Right ventricle myocardium inferior (tissue), 1 donor: ENCODE data around the gene ICAM2. TPM values are rescaled to one million over a fixed set of nuclear protein-coding genes. Genes with fewer than 3 reads are reported as not detected.
A peak's percentile ranks its signal among the peaks of the same experiment; 100 is the strongest.

Source experiments
- ATAC-seq: fragments of 200-7000 bp; cut with Tn5 transposase; one replicate; pipeline ENCODE4 v1.9.1; 2020; ENCODE audit warnings: mild to moderate bottlenecking, moderate library complexity
- DNase-seq: peaks from one replicate; pipeline ENCODE4 v3.0.0; 2021; ENCODE audit errors: missing footprints
- intact Hi-C: fragments of 100-400 bp; cut with DNase I; formaldehyde crosslinking; loops from one replicate; pipeline ENCODE4 v1.11.0; 2022
- total RNA-seq: library from RNA; stranded (reverse); fragmentation: NEBNext Ultra II Directional; extraction: Animal tissue kit (Norgen Biotek cat#: 25700); gene quantifications from one replicate; pipeline ENCODE4 v1.2.1, GENCODE V29; 2021
- donor health status: DM: no; HTN: yes; CAD: no; lungs with severe emphysema.

Gene ICAM2
- total RNA-seq, 1 donor from 2014 or later: 38.0 TPM

DNA sequence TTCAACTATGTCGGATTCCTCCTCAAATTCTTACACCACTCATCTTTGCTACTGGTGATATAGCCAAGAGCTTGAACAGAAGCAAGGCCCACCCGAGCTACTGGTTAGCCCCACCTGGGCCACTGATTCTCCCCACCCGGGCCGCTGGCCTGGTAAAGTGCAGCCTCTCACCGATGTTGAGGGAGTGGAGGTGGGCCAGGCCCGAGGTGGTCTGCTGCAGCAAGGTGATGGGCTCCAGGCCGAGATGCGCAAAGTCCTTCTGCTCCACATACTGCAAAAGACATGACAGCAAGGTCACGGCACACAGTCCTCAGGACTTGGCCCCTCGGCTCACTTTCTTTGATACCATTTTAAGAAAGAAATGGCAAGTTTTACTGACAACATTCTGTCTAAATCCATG is 32.7 kb upstream of the ICAM2 start:
- DNase-seq (no peak), ATAC-seq (no peak)
- intact Hi-C loops: no loop called here

DNA sequence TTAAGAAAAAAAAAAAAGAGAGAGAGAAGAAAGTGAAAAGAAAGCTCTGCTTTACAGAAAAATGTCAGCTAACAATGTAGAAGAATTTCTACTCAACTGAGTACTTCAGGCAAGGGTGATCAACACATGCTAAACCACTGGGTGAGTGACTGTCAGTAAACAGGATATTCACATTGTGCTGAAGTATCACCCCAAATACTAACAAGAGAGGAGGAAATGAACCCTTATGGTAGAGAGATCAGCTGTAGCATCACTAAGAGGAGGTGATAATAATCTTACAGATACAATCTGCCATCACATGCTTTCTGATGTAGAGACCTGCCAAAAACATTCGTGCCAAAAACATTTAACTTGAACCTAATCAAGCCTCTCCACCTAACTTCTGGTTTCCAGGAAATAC is 30.7 kb upstream of the ICAM2 start:
- intact Hi-C loops: no loop called here
- DNase-seq: no peak
- no peak for ATAC-seq

- intact Hi-C loops: no loop called here
- no peak for ATAC-seq
- DNase-seq: no peak
Observed at GRCh38 chr17:64048805-64049204, 28.4 kb upstream of the ICAM2 start.

DNA sequence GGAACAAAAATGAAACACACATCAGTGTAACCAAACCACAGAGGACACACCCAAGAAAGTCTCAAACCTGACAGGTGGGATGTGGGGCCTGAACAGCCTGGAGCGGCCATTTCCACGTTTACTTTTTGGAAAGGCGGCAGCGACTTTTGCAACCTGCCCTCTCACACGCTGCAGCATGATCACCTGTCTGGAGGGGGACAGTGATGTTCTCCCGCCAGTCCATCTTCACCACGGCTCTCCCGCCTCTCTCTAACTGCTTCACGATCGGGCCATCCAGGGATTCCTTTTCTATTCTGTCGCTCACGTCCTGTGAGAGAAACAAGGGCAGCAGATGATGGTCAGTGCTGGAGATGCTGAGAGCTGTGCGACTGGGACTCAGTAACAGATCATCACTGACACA is 24.7 kb upstream of the ICAM2 start:
- DNase-seq (no peak), ATAC-seq (no peak)
- intact Hi-C loops: no loop called here

- ATAC-seq: no peak
- intact Hi-C loops: no loop called here
- DNase-seq: peak; percentile 65
Observed at GRCh38 chr17:64042700-64043485, 22.5 kb upstream of the ICAM2 start.

GRCh38 chr17:64041912-64042311 is 21.5 kb upstream of the ICAM2 start:
- DNase-seq: no peak
- no peak for ATAC-seq
- intact Hi-C loops: no loop called here

DNA sequence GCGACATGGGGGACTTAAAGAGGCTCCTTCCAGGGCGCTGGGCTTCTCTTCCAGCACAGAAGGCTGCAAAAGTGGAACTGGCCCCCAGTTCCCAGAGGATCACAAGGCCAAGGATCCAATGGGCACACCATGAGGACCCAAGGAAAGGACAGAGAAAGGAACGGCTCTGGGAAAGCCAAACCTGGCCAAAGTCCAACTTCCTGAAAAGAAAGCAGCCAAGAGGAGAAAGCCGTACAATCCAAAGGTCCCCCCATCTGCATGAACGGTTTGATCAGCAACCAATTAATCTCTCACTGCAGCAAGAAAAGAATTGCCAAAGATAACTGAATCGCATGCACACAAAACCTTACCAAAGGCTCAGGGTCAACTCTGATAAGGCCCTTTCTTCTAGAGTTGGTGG is 19.8 kb upstream of the ICAM2 start:
- no peak for DNase-seq
- ATAC-seq: no peak
- intact Hi-C loops: no loop called here

GRCh38 chr17:64039106-64039400 is 18.6 kb upstream of the ICAM2 start:
- DNase-seq (no peak), ATAC-seq (no peak)
- intact Hi-C loops: no loop called here

DNA sequence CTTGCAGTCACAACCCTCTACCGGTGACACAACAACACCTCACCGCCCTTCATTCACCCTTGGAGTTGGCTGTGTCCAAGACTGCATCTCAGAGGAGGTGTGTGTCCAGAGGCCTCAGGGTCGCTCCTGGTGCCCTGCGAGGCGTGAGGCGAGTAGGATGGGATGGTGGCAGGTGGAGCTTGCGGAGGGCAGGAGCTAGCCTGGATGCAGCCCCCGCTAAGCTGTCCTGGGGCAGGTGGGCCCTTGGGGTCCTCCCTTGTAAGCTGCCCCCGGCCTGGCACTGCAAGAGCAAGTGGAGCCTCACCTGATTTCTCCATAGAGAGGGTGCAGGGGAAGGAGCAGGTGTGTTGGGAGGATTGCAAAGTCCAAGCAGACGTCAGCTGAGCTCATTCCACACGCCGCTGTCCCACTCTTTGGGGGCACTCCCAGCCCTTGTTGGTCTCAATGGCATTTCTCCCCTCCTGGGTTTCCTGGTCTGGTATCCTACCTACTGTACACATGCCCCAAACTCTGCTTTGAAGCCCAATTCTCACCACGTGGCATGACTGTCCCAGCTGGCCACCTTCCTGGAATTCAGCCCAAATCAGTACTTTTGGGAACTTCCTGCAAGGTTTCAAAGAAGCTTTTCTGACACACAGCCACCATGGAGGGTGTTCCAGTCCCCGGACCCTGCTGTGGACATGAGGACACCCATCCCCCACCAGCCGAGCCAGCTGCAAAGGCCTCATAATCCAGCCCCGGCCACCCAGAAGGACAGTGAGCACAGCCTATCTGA is 18.1 kb upstream of the ICAM2 start:
- DNase-seq (no peak), ATAC-seq (no peak)
- intact Hi-C loops: no loop called here

- intact Hi-C loops: no loop called here
- ATAC-seq (no peak), DNase-seq (no peak)
Observed at GRCh38 chr17:64037802-64038201, 17.4 kb upstream of the ICAM2 start.

- DNase-seq: no peak
- intact Hi-C loops: no loop called here
- no peak for ATAC-seq
Observed at GRCh38 chr17:64037180-64037579, 16.7 kb upstream of the ICAM2 start.

DNA sequence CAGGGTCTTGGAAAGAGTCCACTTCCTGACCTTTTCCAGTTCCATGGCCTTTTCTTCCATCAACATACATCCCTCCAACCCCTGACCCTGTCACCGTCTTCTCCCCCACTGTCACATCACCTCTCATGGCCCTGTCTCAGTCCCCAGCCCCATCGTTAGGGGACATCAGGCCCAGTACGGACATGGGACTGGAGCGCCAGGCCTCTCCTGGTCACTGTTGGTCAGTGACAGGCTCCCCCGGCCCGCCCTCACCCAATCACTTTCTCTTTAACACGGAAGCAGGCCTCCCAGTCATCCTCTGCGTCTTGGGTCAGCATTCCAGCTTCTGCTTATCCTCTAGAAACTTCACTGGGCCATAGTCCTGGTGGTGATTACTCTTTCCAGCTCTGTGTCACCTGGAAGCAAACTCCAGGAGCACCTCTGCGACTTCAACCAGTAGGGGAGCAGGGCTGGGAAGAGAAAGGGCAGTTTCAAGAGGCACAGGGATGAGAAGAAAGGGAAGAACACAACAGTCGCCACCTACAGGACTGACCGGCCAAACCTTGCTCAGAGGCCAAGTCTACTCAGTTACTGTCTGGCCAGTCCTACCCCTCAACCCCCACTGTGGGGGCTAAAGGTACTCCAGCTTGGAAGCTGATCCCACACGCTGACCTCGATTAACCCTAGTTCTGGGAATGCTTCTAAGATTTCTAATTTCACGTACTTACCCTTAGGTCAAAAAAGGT is 15.9 kb upstream of the ICAM2 start:
- DNase-seq (no peak), ATAC-seq (no peak)
- intact Hi-C loops: no loop called here

- intact Hi-C loops: no loop called here
- ATAC-seq (no peak), DNase-seq (no peak)
Observed at GRCh38 chr17:64032081-64032480, 11.6 kb upstream of the ICAM2 start.

GRCh38 chr17:64028874-64029464 is 8.5 kb upstream of the ICAM2 start:
- ATAC-seq (no peak), DNase-seq (peak; percentile 69)
- intact Hi-C loops: loop anchor here (2.0 kb wide), 1 partner anchor 106 kb away; no protein-coding TSS in a partner anchor

- ATAC-seq: peak; percentile 61
- peak; percentile 86 for DNase-seq
- intact Hi-C loops: loop anchor here (2.0 kb wide), 2 partner anchors 107 to 257 kb away; partner anchors contain the start of gene GH1
Observed at GRCh38 chr17:64025732-64026294, 5.4 kb upstream of the ICAM2 start.

GRCh38 chr17:64024781-64025731 is 4.6 kb upstream of the ICAM2 start:
- no peak for ATAC-seq
- intact Hi-C loops: loop anchor here (2.0 kb wide), 1 partner anchor 106 kb away; the partner anchor contains the start of gene GH1

DNA sequence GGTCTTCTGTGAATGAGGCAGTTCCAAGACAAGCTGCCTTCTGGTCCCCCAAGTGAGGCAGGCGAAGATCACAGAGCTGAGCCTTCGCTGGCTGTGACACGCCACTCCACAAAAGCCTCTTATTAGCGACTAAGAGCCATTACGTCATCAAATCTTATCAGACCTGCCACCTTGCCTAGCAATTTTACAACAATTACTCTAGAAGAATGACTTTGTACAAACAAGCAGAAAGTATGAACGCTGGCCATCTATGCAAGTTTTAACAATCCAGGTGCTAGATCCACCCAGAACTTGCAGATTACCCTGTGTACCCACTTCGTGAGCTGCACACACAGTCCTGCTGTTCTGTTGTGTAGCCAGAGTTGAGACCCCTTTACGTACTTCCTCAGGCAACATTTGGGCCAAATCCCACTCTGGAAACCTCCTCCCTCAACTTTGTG is 3.8 kb upstream of the ICAM2 start:
- DNase-seq (no peak), ATAC-seq (no peak)
- intact Hi-C loops: loop anchor here (2.0 kb wide), 1 partner anchor 105 kb away; the partner anchor contains the start of gene GH1

More at GRCh38 chr17:64024781-64025731, 4.6 kb upstream of the ICAM2 start:
- no peak for DNase-seq

DNA sequence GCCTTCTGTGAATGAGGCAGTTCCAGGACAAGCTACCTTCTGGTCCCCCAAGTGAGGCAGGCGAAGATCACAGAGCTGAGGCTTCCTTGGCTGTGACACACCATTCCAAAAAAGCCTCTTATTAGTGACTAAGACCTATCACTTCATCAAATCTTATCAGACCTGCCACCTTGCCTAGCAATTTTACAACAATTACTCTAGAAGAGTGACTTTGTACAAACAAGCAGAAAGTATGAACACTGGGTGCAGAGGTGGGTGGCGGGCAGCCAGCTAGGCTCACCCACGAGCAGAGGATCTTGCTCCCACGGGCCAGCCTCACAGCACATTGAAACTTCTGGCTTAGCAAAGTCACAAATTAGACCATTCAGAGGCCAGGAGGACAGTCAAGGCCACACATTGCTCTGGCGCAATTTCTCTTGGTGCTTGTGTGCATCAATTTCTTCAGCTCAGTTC is 2.2 kb upstream of the ICAM2 start:
- ATAC-seq (no peak), DNase-seq (no peak)
- intact Hi-C loops: no loop called here
